Activated CD8-positive, alpha-beta memory T cell treated with anti-CD3 and anti-CD28 coated beads, Interleukin-2, amount 50 U/mL, for 1 hour (primary cell): ENCODE results near the gene FKBP6.
"Not testable (repeated sequence)": the region's sequence is repeated elsewhere in the genome, so short reads cannot be mapped to it uniquely, and the experiment has no call there.

Experiments
- DNase-seq: peaks from one replicate; pipeline ENCODE4 v3.0.0-alpha.2; 2020; ENCODE audit errors: extremely low read depth

FKBP6 gene

GRCh38 chr7:73358590-73359275, 30.8 kb downstream of the FKBP6 start:
- no peak for DNase-seq

- no peak for DNase-seq
These were observed 31.3 kb downstream of the FKBP6 start for GRCh38 chr7:73359306-73359705.

DNA sequence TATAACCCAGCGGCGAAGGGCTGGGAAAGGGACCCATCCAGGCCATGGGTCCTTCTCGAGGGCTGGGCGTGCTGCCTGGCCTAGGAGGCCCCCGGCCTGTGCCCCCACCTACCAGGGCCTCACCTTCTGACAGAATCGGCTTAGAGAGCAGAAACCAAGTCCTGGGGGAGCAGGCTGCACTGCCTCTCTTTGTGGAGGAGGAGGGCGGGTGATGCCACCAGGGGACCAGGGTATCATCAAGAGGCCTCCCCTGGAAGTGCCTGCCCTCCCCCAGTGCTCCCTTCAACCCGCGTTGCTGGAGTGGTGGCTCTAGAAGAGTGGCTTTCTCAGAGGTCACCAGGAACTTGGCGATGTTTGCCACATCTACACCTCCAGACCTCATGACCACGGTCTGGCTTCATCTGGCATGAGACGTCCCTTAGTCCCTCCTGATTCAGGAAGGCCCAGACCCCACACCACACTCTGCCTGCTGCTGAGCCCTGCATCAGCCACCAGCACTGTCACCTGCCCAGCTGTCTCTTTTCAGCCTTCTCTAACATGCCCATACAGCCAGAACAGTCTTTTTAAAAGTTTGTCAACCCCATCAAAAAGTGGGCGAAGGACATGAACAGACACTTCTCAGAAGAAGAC, 31.9 kb downstream of the FKBP6 start:
- no peak for DNase-seq

DNA sequence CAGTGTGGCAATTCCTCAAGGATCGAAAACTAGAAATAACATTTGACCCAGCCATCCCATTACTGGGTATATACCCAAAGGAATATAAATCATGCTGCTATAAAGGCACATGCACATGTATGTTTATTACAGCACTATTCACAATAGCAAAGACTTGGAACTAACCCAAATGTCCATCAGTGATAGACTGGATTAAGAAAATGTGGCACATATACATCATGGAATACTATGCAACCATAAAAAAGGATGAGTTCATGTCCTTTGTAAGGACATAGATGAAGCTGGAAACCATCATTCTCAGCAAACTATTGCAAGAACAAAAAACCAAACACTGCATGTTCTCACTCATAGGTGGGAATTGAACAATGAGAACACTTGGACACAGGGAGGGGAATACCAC, 32.6 kb downstream of the FKBP6 start:
- DNase-seq: not testable (repeated sequence)

DNA sequence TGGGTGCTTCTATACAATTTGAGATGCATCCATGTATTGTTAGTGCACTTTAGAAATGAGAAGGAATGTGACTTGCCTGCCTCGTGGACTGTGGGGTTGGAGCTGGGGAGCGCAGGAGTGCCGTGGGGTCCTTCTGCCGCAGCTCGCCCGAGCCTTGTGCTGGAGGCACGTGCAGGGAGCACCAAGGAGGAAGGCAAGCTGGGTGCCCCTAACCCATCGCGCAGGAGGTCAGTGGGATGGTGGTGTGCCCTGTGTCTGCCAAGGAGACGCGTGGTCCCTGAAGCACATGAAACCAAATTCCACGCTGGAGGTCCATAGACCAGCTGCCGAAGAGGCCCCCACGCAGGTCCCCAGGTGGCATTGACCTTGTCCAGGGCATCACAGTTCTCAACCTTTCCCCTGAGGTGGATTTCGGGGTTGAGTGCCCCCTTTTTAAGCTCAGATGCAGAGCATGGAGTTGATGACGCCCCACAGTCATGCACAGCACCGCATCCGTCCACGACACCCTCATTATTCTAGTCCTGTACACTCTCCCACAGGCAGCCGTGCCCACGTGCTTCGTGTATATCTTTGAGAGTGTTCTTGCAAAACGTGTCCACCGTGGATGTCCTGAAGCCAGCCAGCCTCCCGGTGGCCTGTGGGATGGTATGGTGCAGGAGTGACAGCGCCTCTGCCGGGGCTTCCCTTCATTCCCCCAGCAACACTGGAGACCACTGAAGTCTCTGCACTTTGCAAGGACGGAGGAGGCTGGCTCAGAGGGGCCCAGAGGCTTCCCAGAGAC, 35.5 kb downstream of the FKBP6 start:
- DNase-seq: no peak

GRCh38 chr7:73364006-73364728, 36.2 kb downstream of the FKBP6 start:
- DNase-seq: no peak

DNA sequence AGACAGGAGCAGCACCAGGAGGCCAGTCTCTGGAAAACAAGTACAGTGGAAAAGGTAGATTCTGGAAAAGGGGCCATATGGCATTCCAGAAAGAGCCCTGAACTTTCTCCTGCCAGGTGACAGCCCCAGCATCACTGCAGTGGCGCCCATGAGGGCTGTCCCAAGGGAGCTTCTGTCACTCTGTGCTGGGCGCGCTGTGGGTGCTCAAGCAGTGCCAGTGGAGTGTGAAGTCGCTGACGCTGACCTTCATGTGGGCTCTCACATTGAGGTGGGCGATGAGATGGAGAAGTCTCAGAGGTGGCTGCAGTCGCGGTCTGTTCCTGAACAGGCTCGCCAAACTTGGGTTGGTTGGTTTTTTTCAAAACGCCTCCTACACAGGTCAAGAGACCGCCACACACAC, 38.2 kb downstream of the FKBP6 start:
- no peak for DNase-seq

DNA sequence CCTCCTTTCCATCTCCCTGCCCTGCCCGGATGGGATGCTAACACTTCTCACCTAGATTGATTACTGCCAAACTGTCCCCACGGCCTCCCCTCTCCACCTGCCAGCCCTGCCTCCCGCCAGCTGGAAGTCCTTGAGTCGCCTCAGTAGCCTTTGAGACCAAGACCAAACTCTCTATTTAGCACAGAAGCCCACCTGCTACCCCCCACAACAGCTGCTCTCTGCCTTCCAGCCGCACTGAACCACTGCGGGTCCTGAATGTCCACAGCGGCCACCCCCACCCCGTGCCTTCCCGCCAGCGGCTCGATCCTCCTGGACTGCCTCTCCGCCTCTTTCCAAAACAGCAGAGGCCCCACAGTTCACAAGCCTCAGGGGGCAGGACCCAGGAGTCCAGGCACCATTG, 39.0 kb downstream of the FKBP6 start:
- no peak for DNase-seq

DNA sequence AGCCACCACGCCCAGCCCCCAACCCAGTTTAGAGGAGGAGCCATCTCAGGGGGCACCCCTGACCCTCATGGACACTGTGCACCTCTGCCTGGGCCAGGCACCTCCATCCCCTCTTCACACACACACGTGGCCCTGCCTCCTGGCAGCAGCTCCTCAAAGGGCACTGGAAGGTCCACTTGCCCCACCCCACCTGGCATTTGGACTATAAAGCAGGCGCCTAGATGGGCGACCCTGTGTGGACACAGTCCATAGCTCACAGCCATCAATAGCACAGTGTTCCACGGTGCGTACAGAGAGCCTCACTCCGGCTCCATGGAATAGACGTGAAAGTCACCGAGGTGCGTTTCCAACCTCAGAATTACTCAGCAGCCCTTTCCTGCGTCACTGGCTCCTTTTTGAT, 41.0 kb downstream of the FKBP6 start:
- no peak for DNase-seq

- no peak for DNase-seq
These were observed 41.7 kb downstream of the FKBP6 start for GRCh38 chr7:73369622-73370021.

DNA sequence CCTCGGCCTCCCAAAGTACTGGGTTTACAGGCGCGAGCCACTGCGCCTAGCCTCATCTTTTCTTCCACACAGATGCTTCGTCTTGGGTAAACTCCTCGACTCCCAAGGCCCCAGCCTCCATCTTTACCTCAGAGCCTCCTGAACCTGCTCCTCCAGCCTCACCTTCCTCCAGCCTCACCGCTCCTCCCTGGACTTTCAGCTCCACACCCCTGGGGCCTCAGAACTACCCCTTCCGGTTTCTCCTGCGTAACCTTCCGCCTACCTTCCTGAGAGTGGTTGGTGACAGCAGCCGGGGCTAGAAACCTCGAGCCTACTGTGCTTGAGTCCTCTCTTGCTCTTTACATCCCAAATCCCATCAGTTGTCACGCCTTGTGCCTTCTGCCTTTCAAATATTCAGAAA, 45.8 kb downstream of the FKBP6 start:
- no peak for DNase-seq

- not testable (repeated sequence) for DNase-seq
These were observed 48.3 kb downstream of the FKBP6 start for GRCh38 chr7:73376262-73376661.

DNA sequence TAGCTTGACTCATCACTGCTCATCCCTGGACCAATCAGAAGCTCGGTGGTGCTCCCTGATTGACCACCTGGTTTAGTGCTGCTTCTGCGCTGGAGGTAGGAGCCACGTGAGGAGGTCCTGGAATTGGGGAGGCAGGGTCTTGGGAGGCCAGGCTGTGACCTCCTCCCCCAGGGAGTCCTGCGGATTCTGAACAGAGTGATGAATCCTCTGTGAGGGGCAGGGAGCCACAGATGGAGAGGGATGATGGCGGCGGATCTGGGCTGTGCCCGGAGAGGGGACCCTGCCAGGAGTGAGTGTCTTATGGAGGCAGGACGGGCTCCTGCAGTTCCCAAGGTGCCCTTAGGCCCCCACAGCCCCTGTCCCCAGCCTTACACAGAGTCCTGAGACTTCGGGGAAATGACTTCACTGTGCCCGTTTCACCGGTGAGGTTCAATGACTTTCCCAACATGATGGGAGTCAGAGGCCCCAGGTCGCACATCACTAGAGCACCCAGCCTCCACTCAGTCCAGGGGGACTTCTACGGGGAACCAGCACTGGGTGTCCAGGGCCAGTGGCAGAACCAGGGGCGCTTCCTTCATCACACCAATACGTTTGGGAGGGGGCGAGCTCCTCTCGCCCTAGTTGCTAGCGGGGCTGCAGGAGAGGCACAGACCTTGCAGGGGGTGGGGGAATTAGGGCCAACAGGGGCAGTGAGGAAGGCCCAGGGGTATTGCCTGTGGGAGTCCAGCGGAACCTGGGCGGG, 48.9 kb downstream of the FKBP6 start:
- no peak for DNase-seq

GRCh38 chr7:73377413-73378200, 49.6 kb downstream of the FKBP6 start:
- DNase-seq: not testable (repeated sequence)

- no peak for DNase-seq
These were observed 55.1 kb downstream of the FKBP6 start for GRCh38 chr7:73382934-73383503.

GRCh38 chr7:73387221-73387828, 59.4 kb downstream of the FKBP6 start:
- no peak for DNase-seq

DNA sequence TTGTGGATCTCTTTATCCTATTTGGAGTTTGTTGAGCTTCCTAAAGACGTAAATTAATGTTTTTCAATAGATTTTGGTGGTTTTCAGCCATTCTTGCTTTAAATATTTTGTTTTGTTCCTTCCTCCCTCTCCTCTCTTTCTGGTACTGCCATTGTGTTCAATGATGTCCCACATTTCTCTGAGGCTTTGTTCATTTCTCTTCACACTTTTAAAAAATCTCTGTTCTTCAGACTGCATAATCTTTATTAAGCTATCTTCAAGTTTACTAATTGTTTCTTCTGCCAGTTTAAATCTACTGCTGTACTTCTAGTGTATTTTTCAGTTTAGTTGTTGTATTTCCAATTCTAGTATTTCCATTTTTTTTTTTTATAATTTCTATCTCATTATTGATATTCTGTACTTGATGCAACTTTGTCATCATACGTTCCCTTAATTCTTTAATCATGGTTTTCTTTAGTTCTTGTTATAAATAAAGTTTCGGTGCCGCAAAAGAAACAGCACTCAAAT, 60.0 kb downstream of the FKBP6 start:
- no peak for DNase-seq

DNA sequence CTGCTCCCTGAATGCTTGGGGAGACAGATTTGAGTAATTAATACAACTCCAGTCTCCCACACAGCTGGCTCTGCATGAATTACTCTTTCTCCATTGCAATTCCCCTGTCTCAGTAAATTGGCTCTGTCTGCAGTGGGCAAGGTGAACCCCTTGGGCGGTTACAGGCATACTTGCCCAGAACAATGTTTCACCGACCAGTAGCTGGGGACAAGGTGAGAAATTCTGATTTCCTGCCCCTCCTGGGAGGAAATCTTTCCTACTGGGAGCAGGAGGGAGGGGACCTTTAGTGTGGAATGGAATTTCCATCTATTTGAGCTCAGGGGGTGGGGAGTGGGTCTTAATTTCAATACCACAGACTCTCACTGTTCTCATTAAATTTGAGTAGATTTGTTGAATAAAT, 63.4 kb downstream of the FKBP6 start:
- no peak for DNase-seq

DNA sequence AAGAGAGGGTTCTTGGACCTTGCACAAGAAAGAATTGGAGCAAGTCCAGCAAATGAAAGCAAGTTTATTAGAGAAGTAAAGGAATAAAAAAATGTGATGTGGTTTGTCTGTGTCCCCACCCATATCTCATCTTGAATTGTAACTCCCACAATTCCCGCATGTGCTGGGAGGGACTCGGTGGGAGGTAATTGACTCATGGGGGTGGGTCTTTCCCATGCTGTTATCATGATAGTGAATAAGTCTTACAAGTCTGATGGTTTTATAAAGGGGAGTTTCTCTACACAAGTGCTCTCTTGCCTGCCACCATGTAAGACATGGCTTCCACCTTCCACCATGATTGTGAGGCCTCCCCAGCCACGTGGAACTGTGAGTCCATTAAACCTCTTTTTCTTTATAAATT, 66.5 kb downstream of the FKBP6 start:
- no peak for DNase-seq
